Calu3 (cell line): ENCODE data around the gene ADGRL2. TPM values are rescaled to one million over a fixed set of nuclear protein-coding genes. Genes with fewer than 3 reads are reported as not detected.

ENCODE experiments used
- BruUV-seq: library from RNA; stranded (reverse); fragments of 400-500 nt; replicated peaks from 2 replicates; lab custom pipeline; 2021; lab: Mats Ljungman, UMichigan
- CTCF ChIA-PET: fragments of 300-600 bp; sonication (Branson Sonifier 250); formaldehyde crosslinking; loops from one replicate; lab custom pipeline; 2022; ENCODE audit warnings: antibody characterized with exemption; lab: Charles Lee
- DNase-seq: peaks from one replicate; pipeline ENCODE4 v3.0.0; 2022
- H3K27ac Mint-ChIP-seq: one replicate; pipeline ENCODE4 v1.8.0; 2022; ENCODE audit warnings: mixed read lengths; ENCODE audit not compliant: unreplicated experiment
- H3K27me3 Mint-ChIP-seq: one replicate; pipeline ENCODE4 v1.8.0; 2022; ENCODE audit warnings: mixed read lengths; ENCODE audit not compliant: unreplicated experiment
- H3K36me3 Mint-ChIP-seq: one replicate; pipeline ENCODE4 v1.8.0; 2022; ENCODE audit warnings: mild to moderate bottlenecking, moderate library complexity, mixed read lengths; ENCODE audit not compliant: insufficient read depth, unreplicated experiment
- H3K4me1 Mint-ChIP-seq: one replicate; pipeline ENCODE4 v1.8.0; 2022; ENCODE audit warnings: mild to moderate bottlenecking, low read depth, mixed read lengths; ENCODE audit not compliant: unreplicated experiment
- H3K4me3 Mint-ChIP-seq: one replicate; pipeline ENCODE4 v1.8.0; 2022; ENCODE audit warnings: mild to moderate bottlenecking, low read depth, moderate library complexity, mixed read lengths; ENCODE audit not compliant: unreplicated experiment
- H3K9me3 Mint-ChIP-seq: one replicate; pipeline ENCODE4 v1.8.0; 2022; ENCODE audit warnings: low read depth, mixed read lengths; ENCODE audit not compliant: unreplicated experiment
- intact Hi-C: fragments of 100-400 bp; cut with micrococcal nuclease; formaldehyde crosslinking; loops from one replicate; pipeline ENCODE4 v1.10.0; 2022; ENCODE audit not compliant: unreplicated experiment
- total RNA-seq: library from RNA; stranded (reverse); gene quantifications from 2 replicates; pipeline ENCODE4 v1.2.3, GENCODE V29; 2022
- TF ChIP-seq, protein P1 (sequence below): fragments of 200-600 bp; IDR thresholded peaks from one replicate; pipeline ENCODE4 v1.8.0; 2022; ENCODE audit warnings: antibody characterized with exemption; ENCODE audit not compliant: unreplicated experiment

Gene ADGRL2
- total RNA-seq, 1 experiment from 2014 or later: 72.3 TPM

DNA sequence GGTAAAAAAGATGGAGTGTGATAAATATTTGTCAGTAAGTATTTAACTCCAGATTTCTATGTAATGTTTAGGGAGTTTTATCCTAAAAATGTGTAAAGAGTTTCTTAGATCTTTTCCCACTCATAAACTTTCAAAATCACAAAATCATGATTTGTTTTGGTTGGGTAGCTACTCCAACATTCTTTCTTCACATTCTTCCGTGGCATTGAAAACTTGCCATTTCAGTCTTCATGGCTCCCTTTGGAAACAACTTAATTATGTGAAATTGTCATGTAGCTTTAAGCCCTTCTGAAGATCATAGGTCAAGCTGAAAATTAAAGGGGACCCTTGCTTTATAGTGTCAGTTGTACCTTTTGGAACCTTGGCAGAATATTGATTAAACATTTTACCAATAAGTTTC is 73.2 kb downstream of the ADGRL2 start:
- Mint-ChIP-seq H3K4me3 (no peak overlapping the region), H3K9me3 (no peaks in the 10 kb centered on the region), H3K4me1 (peaks cover 30% of the 10 kb centered on the region), H3K36me3 (no peaks in the 10 kb centered on the region), H3K27me3 (no peaks in the 10 kb centered on the region), H3K27ac (no peak overlapping the region)
- no TSS peak for BruUV-seq
- CTCF ChIA-PET: no interaction called here
- TF ChIP-seq, protein P1, sequence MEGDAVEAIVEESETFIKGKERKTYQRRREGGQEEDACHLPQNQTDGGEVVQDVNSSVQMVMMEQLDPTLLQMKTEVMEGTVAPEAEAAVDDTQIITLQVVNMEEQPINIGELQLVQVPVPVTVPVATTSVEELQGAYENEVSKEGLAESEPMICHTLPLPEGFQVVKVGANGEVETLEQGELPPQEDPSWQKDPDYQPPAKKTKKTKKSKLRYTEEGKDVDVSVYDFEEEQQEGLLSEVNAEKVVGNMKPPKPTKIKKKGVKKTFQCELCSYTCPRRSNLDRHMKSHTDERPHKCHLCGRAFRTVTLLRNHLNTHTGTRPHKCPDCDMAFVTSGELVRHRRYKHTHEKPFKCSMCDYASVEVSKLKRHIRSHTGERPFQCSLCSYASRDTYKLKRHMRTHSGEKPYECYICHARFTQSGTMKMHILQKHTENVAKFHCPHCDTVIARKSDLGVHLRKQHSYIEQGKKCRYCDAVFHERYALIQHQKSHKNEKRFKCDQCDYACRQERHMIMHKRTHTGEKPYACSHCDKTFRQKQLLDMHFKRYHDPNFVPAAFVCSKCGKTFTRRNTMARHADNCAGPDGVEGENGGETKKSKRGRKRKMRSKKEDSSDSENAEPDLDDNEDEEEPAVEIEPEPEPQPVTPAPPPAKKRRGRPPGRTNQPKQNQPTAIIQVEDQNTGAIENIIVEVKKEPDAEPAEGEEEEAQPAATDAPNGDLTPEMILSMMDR: no peak
- intact Hi-C loops: no loop called here
- DNase-seq: no peak

GRCh38 chr1:81874461-81874860 is 73.7 kb downstream of the ADGRL2 start:
- Mint-ChIP-seq H3K27ac (no peak overlapping the region), H3K4me1 (peaks cover 30% of the 10 kb centered on the region), H3K36me3 (no peaks in the 10 kb centered on the region), H3K4me3 (no peak overlapping the region), H3K9me3 (no peaks in the 10 kb centered on the region), H3K27me3 (no peaks in the 10 kb centered on the region)
- CTCF ChIA-PET: no interaction called here
- intact Hi-C loops: no loop called here
- no TSS peak for BruUV-seq
- TF ChIP-seq, protein P1: no peak
- no peak for DNase-seq

DNA sequence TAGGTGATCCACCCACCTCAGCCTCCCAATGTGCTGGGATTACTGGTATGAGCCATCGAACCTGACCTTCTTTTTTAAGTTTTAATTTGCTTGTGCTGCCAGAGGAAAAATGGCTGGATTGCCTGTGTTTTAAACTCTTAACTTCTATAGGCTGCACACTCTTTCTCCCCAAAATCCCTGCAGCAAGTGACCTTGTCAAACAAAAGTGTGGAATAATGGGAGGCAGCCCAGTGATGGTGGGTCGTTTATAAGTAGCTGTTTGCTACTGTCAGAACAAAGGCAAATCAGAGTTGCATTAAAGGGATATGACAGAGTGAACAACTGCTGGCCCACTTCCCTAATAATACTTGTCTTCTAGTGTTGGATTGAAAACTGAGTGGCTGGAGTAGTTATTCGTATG is 74.2 kb downstream of the ADGRL2 start:
- H3K4me1 Mint-ChIP-seq: peaks cover 30% of the 10 kb centered on the region
- no peak for DNase-seq
- intact Hi-C loops: loop anchor here (5.0 kb wide), 1 partner anchor 37 kb away; no protein-coding TSS in a partner anchor
- TF ChIP-seq, protein P1: no peak
- H3K27me3 Mint-ChIP-seq: no peaks in the 10 kb centered on the region
- no TSS peak for BruUV-seq
- no peak overlapping the region for H3K27ac Mint-ChIP-seq
- CTCF ChIA-PET: no interaction called here
- H3K9me3 Mint-ChIP-seq: no peaks in the 10 kb centered on the region
- no peak overlapping the region for H3K4me3 Mint-ChIP-seq
- no peaks in the 10 kb centered on the region for H3K36me3 Mint-ChIP-seq

- CTCF ChIA-PET: interaction anchor here (0.5 to 1.1 kb wide), 3 partner anchors 12 to 84 kb away, joined by 3 to 6 read pairs (median 3); no protein-coding TSS in a partner anchor
- no peak for DNase-seq
- intact Hi-C loops: loop anchor here (5.0 kb wide), 1 partner anchor 35 kb away; no protein-coding TSS in a partner anchor
- TF ChIP-seq, protein P1: no peak
- BruUV-seq: no TSS peak
- Mint-ChIP-seq H3K4me1 (peaks cover 49% of the 10 kb centered on the region), H3K27ac (peak overlapping the region; percentile 15), H3K36me3 (peaks cover 8% of the 10 kb centered on the region), H3K27me3 (no peaks in the 10 kb centered on the region), H3K9me3 (no peaks in the 10 kb centered on the region), H3K4me3 (no peak overlapping the region)
Measured at GRCh38 chr1:81876901-81877733, 76.4 kb downstream of the ADGRL2 start.
